Omental fat pad (tissue), 4 donors: Measurements from ENCODE around the gene SCFD2. TPM values are rescaled to one million over a fixed set of nuclear protein-coding genes. Genes with fewer than 3 reads are reported as not detected.

ENCODE experiments used
- ATAC-seq: fragments of 150-250 bp; one replicate; pipeline ENCODE4 v1.9.1; 2016; ENCODE audit warnings: mild to moderate bottlenecking, moderate library complexity; ENCODE audit not compliant: low FRiP score
- DNase-seq: peaks from one replicate; pipeline ENCODE4 v3.0.0-alpha.2; 2019; ENCODE audit warnings: low spot score
- total RNA-seq, 4 donors: library from RNA; depleted of rRNA; stranded (reverse); fragments of >200 nt; gene quantifications; one replicate each; pipeline ENCODE4 v1.1.0, GENCODE V29; 2016
- TF ChIP-seq, protein P1 (sequence below), 3 donors: fragments of 450-650 bp; IDR thresholded peaks; one replicate each; pipeline ENCODE4 v1.5.1; 2016 to 2017; ENCODE audit warnings: antibody characterized with exemption in 3 of 3, mild to moderate bottlenecking in 3 of 3, moderate library complexity in 2 of 3

The SCFD2 gene
- total RNA-seq, 4 donors from 2014 or later: 26.4 to 65.6 (median 28.4) TPM

DNA sequence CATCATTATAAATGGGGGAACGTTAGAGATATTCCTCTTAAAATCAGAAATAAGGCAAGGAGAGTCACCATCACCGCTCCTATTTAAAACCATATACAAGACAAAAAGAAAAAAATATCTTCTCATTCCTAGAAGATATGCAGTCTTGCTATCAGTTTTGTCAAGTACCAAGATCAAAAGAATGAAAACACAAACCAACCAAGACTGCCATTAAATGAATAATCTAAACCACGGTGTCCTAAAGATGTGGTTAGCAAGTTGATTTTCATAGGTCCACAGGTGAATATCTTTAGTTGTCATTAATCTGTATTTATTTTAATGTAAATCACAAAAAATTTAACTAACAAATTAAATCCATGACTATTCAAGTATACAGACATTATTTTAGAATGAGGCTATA, 39.3 kb downstream of the SCFD2 start:
- TF ChIP-seq, protein P1, sequence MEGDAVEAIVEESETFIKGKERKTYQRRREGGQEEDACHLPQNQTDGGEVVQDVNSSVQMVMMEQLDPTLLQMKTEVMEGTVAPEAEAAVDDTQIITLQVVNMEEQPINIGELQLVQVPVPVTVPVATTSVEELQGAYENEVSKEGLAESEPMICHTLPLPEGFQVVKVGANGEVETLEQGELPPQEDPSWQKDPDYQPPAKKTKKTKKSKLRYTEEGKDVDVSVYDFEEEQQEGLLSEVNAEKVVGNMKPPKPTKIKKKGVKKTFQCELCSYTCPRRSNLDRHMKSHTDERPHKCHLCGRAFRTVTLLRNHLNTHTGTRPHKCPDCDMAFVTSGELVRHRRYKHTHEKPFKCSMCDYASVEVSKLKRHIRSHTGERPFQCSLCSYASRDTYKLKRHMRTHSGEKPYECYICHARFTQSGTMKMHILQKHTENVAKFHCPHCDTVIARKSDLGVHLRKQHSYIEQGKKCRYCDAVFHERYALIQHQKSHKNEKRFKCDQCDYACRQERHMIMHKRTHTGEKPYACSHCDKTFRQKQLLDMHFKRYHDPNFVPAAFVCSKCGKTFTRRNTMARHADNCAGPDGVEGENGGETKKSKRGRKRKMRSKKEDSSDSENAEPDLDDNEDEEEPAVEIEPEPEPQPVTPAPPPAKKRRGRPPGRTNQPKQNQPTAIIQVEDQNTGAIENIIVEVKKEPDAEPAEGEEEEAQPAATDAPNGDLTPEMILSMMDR (IDR thresholded peaks at IDR 0.05): no peak
- DNase-seq (no peak), ATAC-seq (no peak)

DNA sequence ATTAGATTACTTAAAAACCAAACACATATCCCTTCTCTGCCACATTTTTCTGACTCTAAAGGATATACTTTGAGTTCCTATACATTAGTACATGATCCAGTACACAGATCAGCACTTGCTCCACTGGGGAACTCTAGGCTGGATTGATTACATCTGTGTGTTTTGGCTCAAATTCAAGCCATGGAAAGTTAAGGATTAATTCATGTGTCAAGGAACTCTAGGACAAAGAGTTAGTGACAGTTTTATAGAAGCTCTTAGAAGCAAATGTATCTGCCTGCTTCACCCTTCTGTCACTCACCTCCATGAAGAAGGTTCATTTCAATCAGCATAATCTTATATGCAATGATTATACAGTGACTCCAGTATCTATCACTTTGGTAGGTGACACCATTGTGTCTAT, 43.2 kb downstream of the SCFD2 start:
- no peak for ATAC-seq
- TF ChIP-seq, protein P1 (IDR thresholded peaks at IDR 0.05): no peak

DNA sequence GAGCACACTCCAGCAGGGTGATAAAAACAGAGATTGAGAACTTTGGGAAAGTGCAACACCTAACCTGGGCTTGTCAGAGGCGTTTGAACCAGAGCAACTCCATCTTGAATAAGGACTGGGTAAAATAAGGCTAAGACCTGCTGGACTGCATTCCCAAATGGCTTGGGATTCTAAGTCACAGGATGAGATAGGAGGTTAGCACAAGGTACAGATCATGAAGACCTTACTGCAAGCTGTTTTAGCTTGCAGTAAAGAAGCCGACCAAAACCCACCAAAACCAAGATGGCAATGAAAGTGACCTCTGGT, 43.9 kb downstream of the SCFD2 start:
- DNase-seq (no peak), ATAC-seq (no peak)
- TF ChIP-seq, protein P1 (IDR thresholded peaks at IDR 0.05): no peak

More for the DNA sequence above, 43.2 kb downstream of the SCFD2 start:
- no peak for DNase-seq

DNA sequence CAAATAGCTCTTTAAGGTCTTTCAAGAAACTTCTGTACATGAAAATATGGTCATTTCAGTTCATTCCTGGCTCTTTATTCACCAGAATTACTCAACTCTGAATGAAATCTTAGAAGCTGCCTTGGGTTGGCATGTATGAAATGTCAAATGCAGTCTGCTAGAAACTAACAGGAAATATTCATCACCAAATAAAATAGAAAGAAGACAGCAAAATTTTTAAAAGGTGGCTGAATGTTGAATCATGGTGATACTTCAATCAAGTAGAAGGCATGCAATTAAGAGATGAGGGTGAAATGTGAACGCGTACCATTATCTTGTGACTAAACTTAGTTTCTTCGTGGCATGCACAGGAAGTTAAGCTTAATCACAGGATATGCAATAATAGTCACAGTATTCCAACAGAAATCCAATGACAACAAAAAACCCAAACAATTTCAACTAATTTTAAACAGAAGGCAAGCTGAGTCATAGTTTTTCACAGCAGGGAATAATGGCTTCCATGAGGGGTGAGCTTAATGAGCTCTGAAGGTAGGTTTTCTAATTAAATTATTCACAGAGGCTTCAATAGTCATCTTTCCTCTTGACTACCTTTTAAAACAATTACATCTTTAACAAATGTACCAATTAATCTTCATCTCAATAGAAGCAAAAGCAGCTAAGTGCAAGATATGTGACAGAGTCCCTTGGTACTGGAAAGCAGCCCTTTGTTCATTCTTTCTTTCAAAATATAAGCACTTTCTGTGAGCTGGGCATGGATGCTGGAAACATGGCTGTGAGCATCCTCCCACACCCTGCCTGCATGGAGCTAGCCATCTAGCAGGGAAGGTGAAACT, 44.5 kb downstream of the SCFD2 start:
- TF ChIP-seq, protein P1 (IDR thresholded peaks at IDR 0.05): no peak
- DNase-seq: no peak
- ATAC-seq: peak; percentile 96

DNA sequence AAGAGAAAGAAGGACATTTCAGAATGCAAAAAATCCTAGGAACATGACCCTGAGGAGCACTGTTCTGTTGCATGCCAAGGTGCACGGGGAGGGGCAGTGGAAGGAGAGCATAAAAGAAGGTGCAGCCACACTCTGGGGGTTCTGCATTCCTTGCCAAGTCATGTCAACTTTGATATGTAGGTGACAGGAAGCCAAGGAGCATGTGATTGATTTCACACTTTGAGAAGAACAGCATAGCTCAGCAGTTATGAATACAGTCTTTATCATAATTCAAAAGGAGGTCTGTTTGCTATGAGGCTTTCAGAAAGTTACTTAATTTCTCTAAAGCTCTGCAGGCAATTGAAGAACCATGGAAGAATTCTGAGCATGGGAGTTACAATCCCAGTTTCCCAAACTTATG, 50.6 kb downstream of the SCFD2 start:
- peak; percentile 44 for ATAC-seq
- no peak for DNase-seq
- TF ChIP-seq, protein P1 (IDR thresholded peaks at IDR 0.05): no peak

DNA sequence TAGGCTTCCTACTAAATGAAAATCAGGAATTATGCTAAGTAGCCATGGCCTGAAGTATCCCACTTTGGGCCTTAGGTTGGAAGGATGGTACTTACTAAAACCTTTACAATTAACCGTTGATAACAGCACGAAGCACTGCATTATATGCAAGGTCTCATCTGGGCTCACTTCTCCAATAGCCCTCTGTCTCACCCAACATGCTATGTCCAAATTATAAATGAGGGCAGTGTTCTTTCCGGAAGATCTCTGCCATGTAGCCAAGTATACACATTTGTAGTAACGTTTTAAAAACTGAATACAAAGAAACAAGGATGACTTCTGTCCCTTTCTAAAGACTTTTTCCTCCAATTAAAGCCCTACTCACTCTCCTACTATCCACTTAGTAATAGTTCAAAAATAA, 51.6 kb downstream of the SCFD2 start:
- TF ChIP-seq, protein P1 (IDR thresholded peaks at IDR 0.05): no peak
- ATAC-seq: no peak
- DNase-seq: no peak

DNA sequence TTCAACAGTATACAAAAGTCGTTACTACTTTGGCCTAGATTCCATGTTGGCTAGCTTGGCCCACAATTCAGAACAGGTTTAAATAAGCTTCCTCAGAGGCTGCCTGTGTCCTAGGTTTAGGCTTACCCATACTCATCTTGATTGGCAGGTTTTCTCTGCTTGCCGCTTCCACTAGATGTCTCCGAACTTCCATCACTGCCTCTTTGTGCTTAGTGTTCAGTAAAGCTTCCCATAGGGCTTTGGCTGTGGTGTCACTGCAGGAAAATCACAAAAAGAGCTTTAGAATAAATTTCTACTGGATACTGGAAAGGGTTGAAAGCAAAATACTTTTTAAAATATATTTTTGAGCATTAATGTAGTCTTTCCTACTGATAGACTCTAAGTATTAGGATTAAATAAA, 52.4 kb downstream of the SCFD2 start:
- ATAC-seq (no peak), DNase-seq (no peak)
- TF ChIP-seq, protein P1 (IDR thresholded peaks at IDR 0.05): no peak
